GM19455 (cell line): ENCODE data around the gene TMTC4.
"Not testable (repeated sequence)": the region's sequence is repeated elsewhere in the genome, so short reads cannot be mapped to it uniquely, and the experiment has no call there.

Experiments used
- ATAC-seq: cut with Tn5 transposase; IDR thresholded peaks from one replicate; pipeline ENCODE4 v1.9.1; 2021; ENCODE audit not compliant: unreplicated experiment

Gene TMTC4

DNA sequence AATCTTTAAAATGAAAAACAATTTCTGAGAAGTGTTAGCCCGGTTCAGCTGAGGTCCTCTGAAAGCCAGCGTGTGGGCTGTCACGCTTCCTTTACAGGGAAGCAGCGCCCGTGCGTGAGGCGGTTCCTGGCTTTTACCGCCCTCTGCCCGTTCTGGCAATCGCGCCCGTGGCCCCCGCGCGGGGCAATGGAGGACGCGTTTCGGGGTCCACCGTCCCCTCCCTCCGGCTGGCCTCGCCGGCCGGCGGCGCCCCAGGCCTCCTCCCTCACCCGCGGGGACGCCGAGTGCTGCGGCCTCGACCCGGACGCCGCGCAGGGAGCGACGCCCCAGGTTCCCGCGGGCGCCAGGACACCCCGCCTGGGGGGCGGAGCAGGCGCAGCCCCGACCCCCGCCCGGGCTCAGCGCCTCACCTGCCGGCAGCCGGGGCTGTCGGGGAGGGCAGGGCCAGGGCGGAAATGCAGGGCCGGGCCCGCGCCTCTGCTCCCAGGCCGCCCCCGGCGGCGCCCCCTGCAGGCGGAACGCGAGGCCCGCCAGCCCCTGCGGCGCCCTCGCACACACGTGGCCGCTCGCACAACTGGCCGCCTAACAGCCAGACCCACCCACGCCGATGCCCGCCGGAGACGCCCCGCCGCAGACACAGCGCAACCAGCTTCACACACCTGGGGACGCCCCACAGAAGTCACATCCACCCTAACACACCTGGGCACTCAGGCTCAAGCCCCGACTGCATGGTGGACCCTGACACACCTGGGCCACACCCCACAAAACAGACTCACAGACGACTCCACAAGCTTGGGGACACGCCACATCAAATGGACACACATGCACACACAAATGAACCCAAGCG, 86.0 kb downstream of the TMTC4 start, which contains the start of gene GGACT:
TSS of gene GGACT (minus strand) at position 459 of the 847 bp plus-strand sequence. CDS start 56,198 bp downstream, outside the sequence.
- ATAC-seq = peak; percentile 98

DNA sequence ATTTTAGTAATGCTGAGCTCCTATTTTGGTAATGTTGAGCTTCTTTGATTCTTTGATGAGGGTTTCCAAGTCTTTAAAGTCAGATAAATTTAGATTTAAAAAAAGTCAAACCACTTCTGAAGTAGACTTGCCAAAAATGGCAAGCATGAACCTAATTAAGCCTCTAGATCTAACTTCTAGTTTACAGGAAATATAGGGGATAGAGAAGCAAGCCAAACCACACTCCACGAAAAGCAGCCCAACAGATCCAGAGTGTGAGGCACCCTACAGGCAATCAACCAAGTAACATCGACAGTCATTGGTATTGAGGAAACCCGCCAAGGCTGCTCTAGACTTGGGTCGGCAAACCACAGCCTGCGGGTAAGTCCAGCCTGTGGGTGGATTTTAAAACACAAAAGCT, 89.7 kb downstream of the TMTC4 start:
- ATAC-seq = no peak

DNA sequence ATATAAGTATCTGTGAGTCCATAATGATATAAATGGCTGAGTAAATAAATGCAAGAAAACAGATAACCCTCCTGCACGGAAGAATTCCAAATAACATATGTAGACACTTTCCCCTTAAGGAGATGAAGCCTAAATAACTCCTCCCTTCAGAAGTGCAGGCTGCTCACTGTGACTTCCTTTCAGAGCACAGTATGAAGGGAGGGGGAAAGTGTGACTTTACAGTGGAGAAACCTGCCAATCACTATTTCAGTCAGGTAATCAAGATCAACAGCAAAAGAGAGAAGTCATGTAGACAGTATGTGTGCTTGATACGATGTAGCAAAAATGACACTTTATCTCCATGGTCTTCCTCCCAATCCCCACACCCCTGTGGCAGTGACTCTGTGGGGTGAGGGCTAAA, 93.1 kb downstream of the TMTC4 start:
- ATAC-seq = no peak

DNA sequence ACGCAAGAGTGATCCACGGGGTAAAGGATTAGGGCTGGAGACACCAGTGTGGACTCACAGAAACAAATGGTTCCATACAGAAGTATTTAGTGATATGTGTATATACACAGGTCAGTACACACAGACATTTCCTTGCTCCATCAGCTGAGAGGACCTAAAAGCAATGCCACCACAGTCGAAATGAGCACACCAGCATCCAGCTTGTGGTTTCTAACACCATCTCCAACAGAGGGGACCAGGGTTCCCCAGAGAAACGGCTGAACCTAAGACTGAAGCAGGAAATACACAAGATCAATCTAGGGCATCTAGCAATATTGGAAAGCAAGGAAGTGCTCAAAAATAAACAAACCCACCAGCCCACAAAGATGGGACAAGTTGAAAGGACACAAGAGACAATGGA, 93.6 kb downstream of the TMTC4 start:
- no peak for ATAC-seq

DNA sequence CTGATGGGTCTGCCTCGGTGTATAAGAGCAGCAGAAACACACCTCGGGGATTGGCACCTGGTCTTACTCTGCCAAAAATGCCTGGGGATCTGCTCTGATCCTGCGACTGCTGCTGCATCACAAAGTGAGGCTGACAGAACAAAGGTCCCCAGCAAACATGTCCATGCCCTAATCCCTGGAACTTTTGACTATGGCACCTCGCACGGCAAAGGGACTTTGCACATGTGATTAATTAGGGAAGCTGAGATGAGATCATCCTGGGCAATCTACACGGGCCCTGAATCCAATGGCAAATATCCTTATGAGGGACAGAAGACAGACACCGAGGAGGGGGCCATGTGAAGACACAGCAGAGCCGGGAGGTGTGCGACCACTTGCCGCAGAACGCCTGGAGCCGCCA, 94.5 kb downstream of the TMTC4 start:
- ATAC-seq = no peak

DNA sequence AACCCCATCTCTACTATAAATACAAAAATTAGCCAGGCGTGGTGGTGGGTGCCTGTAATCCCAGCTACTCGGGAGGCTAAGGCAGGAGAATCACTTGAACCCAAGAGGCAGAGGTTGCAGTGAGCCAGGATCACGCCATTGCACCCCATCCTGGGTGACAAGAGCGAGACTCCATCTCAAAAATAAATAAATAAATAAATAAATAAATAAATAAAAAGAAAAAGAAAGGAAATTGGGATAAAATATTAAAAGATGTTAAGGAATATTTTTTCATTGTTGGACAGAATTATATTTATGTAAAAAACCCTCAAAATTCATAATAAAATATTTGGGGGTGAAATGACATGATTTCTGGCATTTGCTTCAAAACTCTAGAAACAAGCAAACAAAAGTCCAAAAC, 97.4 kb downstream of the TMTC4 start:
- not testable (repeated sequence) for ATAC-seq

DNA sequence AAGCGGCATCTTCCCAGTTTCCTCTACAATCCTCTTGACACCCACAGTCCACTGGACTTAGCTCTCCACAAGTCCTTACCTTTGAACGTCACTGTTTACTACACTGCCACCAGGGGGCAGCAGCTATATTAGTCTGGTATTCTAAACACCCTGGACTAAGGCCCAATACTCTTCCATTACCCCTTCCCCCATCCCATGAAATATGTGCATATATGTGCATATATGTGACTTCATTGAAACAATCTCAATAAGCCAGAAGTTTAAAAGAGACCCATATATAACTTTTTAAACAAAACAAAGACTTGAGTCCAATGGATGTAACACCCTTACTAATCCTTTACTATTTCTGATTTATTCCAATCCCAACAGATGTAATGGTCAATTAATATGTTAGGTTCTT, 101.5 kb downstream of the TMTC4 start:
- ATAC-seq = peak; percentile 96

DNA sequence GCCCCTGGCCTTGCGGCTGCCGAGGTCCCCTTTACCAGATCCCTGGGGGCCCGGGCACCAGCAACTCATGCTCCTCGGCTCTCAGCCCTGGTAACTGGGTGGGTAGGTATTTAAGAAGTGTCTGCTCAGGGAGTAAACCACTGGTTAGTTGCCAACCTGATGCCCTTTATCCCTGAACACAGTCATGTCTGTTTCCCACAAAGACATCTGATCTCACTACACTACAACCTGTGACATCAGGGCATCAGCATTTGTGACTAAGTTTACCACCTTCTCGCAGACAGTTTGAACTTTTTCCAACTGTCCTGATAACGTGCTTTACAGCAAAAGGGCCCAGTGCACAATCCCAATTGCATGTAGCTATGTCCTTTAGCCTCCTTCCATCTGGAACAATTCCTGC, 108.1 kb downstream of the TMTC4 start:
- no peak for ATAC-seq

DNA sequence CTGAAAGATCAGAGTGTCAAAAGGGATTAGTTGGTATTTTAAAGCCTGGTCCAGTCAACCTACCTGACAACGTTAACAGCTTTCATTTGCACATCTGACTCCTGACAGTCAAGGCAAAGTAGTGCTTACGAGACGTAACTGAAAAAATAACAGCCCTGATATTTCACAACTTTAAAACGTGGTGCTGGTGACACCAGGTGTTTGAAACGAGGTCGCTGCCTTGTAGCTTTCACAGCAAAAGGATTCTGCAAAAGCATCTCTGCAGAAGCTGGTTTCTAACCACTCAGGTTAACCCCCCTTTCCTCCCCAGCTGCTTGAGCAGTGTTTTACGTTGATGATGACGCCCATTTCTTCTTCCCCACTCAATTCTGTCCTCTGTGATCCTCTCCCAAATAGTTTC, 109.3 kb downstream of the TMTC4 start:
- ATAC-seq = no peak

DNA sequence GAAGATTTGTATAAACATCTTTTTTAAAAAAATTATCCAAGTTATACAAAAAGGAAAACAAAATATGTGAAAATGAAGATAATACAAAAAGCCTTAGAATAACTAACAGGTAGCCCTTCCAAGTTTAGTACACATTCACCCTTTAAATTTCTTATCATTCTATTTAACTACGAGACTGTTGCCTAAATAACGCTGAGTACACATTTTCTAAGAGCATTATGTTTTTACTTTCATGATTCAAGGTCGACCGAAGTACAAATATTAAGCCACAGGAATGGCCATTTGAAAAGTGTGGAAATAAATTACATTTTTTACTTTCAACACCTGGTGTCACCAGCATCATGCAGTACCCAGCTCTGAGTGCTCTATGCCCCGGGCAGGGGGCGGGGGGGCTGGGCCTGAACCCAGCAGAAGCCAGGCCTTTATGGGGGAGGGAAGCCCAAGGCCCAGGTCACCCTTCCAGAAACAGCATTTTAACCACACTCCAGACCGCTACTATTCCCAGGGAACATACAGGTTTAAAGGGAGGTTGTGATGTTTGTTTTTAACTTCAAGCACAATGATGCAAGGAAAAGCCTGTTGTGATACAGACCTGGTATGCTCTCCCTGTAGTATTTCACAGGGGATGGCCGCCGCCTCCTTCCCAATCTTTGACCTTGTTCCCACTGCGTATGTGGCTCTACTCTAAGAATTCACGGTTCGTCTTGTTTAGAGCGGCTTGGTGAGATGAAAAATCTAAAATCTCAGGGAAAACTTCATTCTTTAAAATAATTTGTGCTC, 110.0 kb downstream of the TMTC4 start:
- ATAC-seq = no peak

DNA sequence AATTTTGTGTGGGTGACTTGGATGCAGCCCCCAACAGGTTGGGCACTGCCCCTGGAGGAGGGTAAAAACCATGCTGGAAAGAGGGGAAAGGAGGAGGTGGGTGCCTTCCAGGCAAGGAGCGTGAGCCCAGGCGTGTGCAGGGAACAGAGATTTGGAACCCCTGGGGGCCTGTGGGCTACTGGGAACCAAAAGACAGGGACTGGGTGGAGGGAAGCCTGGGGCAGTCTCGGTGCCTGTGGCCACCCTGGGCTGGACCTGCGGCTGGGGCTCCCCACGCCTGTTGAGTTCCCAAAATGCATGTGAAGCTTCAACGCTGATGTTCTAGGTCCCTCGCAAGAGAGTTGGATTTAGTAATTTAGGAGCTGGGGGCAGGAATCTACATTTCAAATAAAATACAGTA, 110.8 kb downstream of the TMTC4 start:
- ATAC-seq = no peak

DNA sequence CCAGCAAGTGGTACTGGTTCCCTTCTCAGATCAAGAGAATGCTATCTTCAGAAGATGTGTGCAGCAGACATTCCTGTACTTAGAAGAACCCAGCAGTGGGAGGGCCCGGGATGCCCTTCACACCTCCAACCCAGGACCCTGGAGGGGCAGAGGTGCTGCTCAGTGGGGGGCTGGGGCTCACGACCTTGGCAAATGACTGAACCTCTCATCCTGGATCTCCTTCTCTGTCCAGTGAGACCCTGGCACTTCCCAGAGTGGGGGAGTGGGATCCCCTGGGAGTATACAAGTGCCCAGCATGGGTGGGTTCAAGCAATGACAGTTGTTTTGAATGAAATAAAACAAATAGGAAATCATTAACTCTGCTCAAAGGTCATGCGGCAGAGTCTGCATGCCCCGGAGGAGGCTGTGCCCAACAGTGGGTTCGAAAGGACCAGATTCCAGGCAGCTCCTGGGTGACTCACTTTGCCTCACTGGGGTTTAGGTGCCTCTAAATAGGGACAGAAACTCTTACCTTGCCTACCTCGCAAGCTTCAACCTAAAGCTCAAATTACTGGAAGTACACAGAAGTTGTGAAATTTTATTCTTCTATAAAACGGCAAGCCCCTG, 112.9 kb downstream of the TMTC4 start:
- ATAC-seq = no peak

DNA sequence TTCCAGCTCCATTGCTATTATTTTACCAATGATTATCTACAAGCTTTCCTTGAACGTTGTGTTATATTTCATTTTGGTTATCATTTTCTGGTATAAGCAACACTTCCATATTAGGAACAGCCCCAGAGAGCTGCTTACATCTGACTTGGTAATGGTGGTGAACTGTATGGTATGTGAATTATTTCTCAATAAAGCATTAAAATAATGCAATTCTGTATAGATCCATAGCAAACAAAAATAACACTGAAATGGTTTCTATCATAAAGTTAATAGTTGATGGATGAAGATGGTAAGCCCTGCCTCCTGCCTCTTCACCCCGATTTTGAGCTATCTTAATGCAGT, 113.5 kb downstream of the TMTC4 start:
- no peak for ATAC-seq

DNA sequence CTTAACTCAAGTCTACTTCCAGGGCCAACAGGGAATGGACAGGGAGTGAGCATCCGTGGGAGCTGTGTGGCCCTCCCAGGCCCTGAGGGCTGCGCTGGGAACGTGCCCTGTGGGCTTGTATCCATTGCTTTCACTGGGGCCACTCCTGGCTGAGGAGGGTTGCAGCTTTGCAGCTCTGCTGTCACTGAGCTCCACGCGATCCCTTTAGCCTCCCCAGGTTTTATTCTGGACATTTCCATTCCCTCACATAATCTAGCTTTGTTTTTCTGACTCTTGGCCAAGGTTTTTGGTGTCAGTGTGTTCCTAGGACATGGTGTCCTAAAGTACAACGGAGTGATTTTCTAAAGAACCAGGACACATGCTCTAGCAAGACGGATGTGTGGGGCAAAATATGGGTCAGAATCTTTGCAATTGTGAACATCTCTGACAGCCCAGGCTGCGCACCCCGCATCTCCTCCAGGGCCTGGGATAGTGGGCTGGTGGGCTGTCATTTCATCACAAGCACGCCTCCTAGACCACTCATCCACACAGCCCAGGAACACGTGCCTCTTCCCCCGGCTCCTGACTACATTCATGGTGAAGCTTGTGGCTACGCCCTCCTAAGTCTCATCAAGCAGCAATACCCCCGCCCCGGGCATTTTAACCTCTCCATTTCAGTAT, 114.0 kb downstream of the TMTC4 start:
- no peak for ATAC-seq

DNA sequence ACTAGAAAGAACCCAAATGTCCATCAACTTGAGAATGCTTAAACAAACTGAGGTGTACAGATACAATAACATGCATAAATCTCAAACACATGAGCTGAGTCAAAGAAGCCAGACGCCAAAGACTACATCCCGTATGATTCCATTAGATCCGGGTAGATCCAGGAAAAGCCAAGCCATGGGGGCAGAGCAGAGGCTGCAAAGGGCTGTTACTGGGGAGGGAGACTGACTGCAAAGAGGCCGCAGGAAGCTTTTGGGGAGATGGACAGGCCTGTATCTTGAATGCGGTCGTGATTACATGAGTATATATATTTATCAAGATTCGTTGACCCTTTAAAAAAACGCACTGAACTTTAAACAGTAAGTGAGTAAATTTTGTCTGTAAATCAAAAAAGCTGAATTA, 114.7 kb downstream of the TMTC4 start:
- ATAC-seq = no peak
